Ishikawa (cell line): ENCODE measurements around the gene PHYKPL.

Source experiments
- CEBPB ChIP-seq: IDR thresholded peaks from 2 replicates; pipeline ENCODE4 v1.6.1; 2012
- CREB1 ChIP-seq: IDR thresholded peaks from 2 replicates; pipeline ENCODE4 v1.6.1; 2012; ENCODE audit warnings: low read depth
- EGR1 ChIP-seq: IDR thresholded peaks from 2 replicates; pipeline ENCODE4 v1.6.1; 2012
- EP300 ChIP-seq: IDR thresholded peaks from 2 replicates; pipeline ENCODE4 v1.6.1; 2012; ENCODE audit warnings: borderline replicate concordance
- FOXM1 ChIP-seq: IDR thresholded peaks from 2 replicates; pipeline ENCODE4 v1.6.1; 2012; ENCODE audit warnings: low read depth, borderline replicate concordance
- MAX ChIP-seq: IDR thresholded peaks from 2 replicates; pipeline ENCODE4 v1.6.1; 2012
- NFIC ChIP-seq: IDR thresholded peaks from 2 replicates; pipeline ENCODE4 v1.6.1; 2012
- RAD21 ChIP-seq: IDR thresholded peaks from 2 replicates; pipeline ENCODE4 v1.6.1; 2012; ENCODE audit warnings: low read depth
- REST ChIP-seq: IDR thresholded peaks from 2 replicates; pipeline ENCODE4 v1.6.1; 2012; ENCODE audit warnings: low read depth, mild to moderate bottlenecking
- TAF1 ChIP-seq: IDR thresholded peaks from 2 replicates; pipeline ENCODE4 v1.6.1; 2012; ENCODE audit warnings: low read depth, mild to moderate bottlenecking
- TCF12 ChIP-seq: IDR thresholded peaks from 2 replicates; pipeline ENCODE4 v1.6.1; 2012; ENCODE audit warnings: low read depth
- TEAD4 ChIP-seq: IDR thresholded peaks from 2 replicates; pipeline ENCODE4 v1.6.1; 2012
- USF1 ChIP-seq: IDR thresholded peaks from 2 replicates; pipeline ENCODE4 v1.6.1; 2012
- YY1 ChIP-seq: IDR thresholded peaks from 2 replicates; pipeline ENCODE4 v1.6.1; 2012; ENCODE audit warnings: low read depth
- ZBTB7A ChIP-seq: IDR thresholded peaks from 2 replicates; pipeline ENCODE4 v1.6.1; 2012; ENCODE audit warnings: low read depth

PHYKPL gene

GRCh38 chr5:178247481-178248456 lies 15.2 kb upstream of the PHYKPL start:
- TF ChIP-seq MAX: no peak
- no peak for TF ChIP-seq USF1
- no peak for TF ChIP-seq EGR1
- no peak for TF ChIP-seq TAF1
- no peak for TF ChIP-seq TCF12
- no peak for TF ChIP-seq EP300
- no peak for TF ChIP-seq CEBPB
- TF ChIP-seq FOXM1: no peak
- TF ChIP-seq YY1: no peak
- no peak for TF ChIP-seq TEAD4
- no peak for TF ChIP-seq CREB1
- no peak for TF ChIP-seq RAD21
- no peak for TF ChIP-seq ZBTB7A
- TF ChIP-seq NFIC: no peak
- TF ChIP-seq REST: no peak

GRCh38 chr5:178246624-178247279 lies 14.2 kb upstream of the PHYKPL start:
- no peak for TF ChIP-seq FOXM1
- TF ChIP-seq RAD21: no peak
- no peak for TF ChIP-seq TEAD4
- no peak for TF ChIP-seq EP300
- TF ChIP-seq USF1: no peak
- no peak for TF ChIP-seq ZBTB7A
- no peak for TF ChIP-seq MAX
- no peak for TF ChIP-seq CEBPB
- TF ChIP-seq REST: no peak
- no peak for TF ChIP-seq NFIC
- TF ChIP-seq TCF12: no peak
- TF ChIP-seq EGR1: no peak
- TF ChIP-seq CREB1: no peak

- TF ChIP-seq REST (no peak), TCF12 (no peak), FOXM1 (no peak), ZBTB7A (no peak), RAD21 (no peak), USF1 (no peak), MAX (no peak), NFIC (no peak), CREB1 (no peak), TEAD4 (no peak), EP300 (no peak), EGR1 (no peak), YY1 (no peak), TAF1 (no peak), CEBPB (no peak)
These were observed 12.8 kb upstream of the PHYKPL start for GRCh38 chr5:178245389-178245788.
